Suprapubic skin (tissue), 4 donors: ENCODE results near the gene BTNL3.

Experiments
- EP300 ChIP-seq: sonication (generic); formaldehyde crosslinking; IDR thresholded peaks from one replicate; pipeline ENCODE4 v1.6.1; 2017; ENCODE audit warnings: antibody characterized with exemption
- POLR2A ChIP-seq, 2 donors: fragments of 450-650 bp; IDR thresholded peaks; one replicate each; pipeline ENCODE4 v1.6.1; 2017; ENCODE audit warnings: antibody characterized with exemption in 2 of 2, mild to moderate bottlenecking in 2 of 2, moderate library complexity in 2 of 2
- POLR2AphosphoS5 ChIP-seq, 3 donors: sonication (generic); formaldehyde crosslinking; IDR thresholded peaks; one replicate each; pipeline ENCODE4 v1.6.1; 2017; ENCODE audit warnings: antibody characterized with exemption in 3 of 3
- TF ChIP-seq, protein P1 (sequence below), 2 donors: fragments of 200-600 bp in 1 of 2; fragments of 450-650 bp in 1 of 2; sonication (generic) in 1 of 2; IDR thresholded peaks; one replicate each; pipeline ENCODE4 v1.5.1; 2016 to 2019; ENCODE audit warnings: antibody characterized with exemption in 2 of 2, mild to moderate bottlenecking in 1 of 2, moderate library complexity in 1 of 2

DNA sequence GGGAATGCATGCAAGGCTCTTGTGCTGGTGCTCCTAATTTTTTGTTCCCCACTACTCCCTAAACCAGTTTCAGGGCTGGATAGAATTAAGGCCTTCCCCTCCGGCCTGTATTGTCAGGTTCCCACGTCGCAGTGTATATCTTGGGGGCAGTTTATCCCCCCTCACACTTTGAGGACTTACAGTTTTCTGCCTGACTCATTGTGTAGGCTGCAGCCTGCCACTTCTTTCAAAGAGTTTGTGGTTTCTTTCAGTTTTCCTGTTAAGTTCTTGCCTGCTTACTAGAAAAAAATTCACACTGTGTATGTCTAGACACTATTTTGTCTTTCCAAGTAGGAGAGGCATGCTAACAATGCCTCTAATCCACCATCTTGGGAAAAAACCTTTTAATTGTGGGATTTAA, 28.4 kb upstream of the BTNL3 start:
- no peak for TF ChIP-seq POLR2AphosphoS5 (IDR thresholded peaks at IDR 0.05)
- TF ChIP-seq, protein P1, sequence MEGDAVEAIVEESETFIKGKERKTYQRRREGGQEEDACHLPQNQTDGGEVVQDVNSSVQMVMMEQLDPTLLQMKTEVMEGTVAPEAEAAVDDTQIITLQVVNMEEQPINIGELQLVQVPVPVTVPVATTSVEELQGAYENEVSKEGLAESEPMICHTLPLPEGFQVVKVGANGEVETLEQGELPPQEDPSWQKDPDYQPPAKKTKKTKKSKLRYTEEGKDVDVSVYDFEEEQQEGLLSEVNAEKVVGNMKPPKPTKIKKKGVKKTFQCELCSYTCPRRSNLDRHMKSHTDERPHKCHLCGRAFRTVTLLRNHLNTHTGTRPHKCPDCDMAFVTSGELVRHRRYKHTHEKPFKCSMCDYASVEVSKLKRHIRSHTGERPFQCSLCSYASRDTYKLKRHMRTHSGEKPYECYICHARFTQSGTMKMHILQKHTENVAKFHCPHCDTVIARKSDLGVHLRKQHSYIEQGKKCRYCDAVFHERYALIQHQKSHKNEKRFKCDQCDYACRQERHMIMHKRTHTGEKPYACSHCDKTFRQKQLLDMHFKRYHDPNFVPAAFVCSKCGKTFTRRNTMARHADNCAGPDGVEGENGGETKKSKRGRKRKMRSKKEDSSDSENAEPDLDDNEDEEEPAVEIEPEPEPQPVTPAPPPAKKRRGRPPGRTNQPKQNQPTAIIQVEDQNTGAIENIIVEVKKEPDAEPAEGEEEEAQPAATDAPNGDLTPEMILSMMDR (IDR thresholded peaks at IDR 0.05), result no peak
- no peak for TF ChIP-seq POLR2A (IDR thresholded peaks at IDR 0.05)
- TF ChIP-seq EP300, result no peak
